Mesenchymal stem cell (in vitro differentiated cells and primary cell): ENCODE results near the gene METTL3.

Source experiments
- DNase-seq: peaks from one replicate; pipeline ENCODE4 v3.0.0-alpha.2; 2013
- H2AFZ ChIP-seq: one replicate; pipeline ENCODE4 v1.6.1; 2013; ENCODE audit warnings: low read depth, mild to moderate bottlenecking, control low read depth, inconsistent platforms, low read length, moderate library complexity
- H2AK5ac ChIP-seq: 2 replicates; pipeline ENCODE4 v1.6.1; 2013; ENCODE audit warnings: low read length, moderate library complexity, mild to moderate bottlenecking, inconsistent platforms; ENCODE audit not compliant: severe bottlenecking
- H2BK120ac ChIP-seq: one replicate; pipeline ENCODE4 v1.6.1; 2013; ENCODE audit warnings: low read depth, mild to moderate bottlenecking, inconsistent platforms, low read length, moderate library complexity
- H2BK12ac ChIP-seq, 2 experiments: one replicate each; pipeline ENCODE4 v1.6.1; 2013; ENCODE audit warnings: inconsistent platforms in 2 of 2, low read length in 2 of 2, mild to moderate bottlenecking in 2 of 2, moderate library complexity in 2 of 2, control low read depth in 1 of 2
- H2BK15ac ChIP-seq: one replicate; pipeline ENCODE4 v1.6.1; 2013; ENCODE audit warnings: mild to moderate bottlenecking, low read depth, inconsistent platforms; ENCODE audit not compliant: poor library complexity, severe bottlenecking
- H2BK5ac ChIP-seq: 2 replicates; pipeline ENCODE4 v1.6.1; 2013; ENCODE audit warnings: low read depth, mild to moderate bottlenecking, low read length, control low read depth, inconsistent platforms; ENCODE audit not compliant: poor library complexity, severe bottlenecking
- H3K14ac ChIP-seq, 2 experiments: one replicate each; pipeline ENCODE4 v1.6.1; 2013; ENCODE audit warnings: inconsistent platforms in 2 of 2, low read length in 2 of 2, control low read depth in 1 of 2, mild to moderate bottlenecking in 1 of 2, moderate library complexity in 1 of 2
- H3K18ac ChIP-seq, 2 experiments: one replicate each; pipeline ENCODE4 v1.6.1; 2013; ENCODE audit warnings: inconsistent platforms in 2 of 2, low read length in 2 of 2, control low read depth in 1 of 2, low read depth in 1 of 2, mild to moderate bottlenecking in 1 of 2
- H3K23ac ChIP-seq, 2 experiments: one replicate each; pipeline ENCODE4 v1.6.1; 2013; ENCODE audit warnings: inconsistent platforms in 2 of 2, low read length in 2 of 2, mild to moderate bottlenecking in 2 of 2, moderate library complexity in 2 of 2, control low read depth in 1 of 2
- H3K27ac ChIP-seq: 2 replicates; pipeline ENCODE4 v1.5.1; 2013; ENCODE audit warnings: mild to moderate bottlenecking, moderate library complexity, low read length, control low read depth, inconsistent platforms; ENCODE audit not compliant: poor library complexity, severe bottlenecking
- H3K27me3 ChIP-seq, 2 experiments: 2 replicates each; pipeline versions ENCODE4 v1.6.1 to v1.7.0; 2013; ENCODE audit warnings: low read length in 2 of 2, mild to moderate bottlenecking in 2 of 2, moderate library complexity in 2 of 2, control low read depth in 1 of 2, inconsistent platforms in 1 of 2; ENCODE audit not compliant: control insufficient read depth in 1 of 2, insufficient read depth in 1 of 2
- H3K36me3 ChIP-seq, 2 experiments: 2 replicates each; pipeline versions ENCODE4 v1.6.1 to v1.7.0; 2013; ENCODE audit warnings: low read length in 2 of 2, control low read depth in 1 of 2, inconsistent platforms in 1 of 2, low read depth in 1 of 2, mild to moderate bottlenecking in 1 of 2; ENCODE audit not compliant: insufficient read depth in 2 of 2, control insufficient read depth in 1 of 2
- H3K4ac ChIP-seq, 2 experiments: one replicate each; pipeline ENCODE4 v1.6.1; 2013; ENCODE audit warnings: inconsistent platforms in 2 of 2, low read length in 2 of 2, mild to moderate bottlenecking in 2 of 2, moderate library complexity in 2 of 2, control low read depth in 1 of 2, low read depth in 1 of 2
- H3K4me1 ChIP-seq: 2 replicates; pipeline ENCODE4 v1.6.1; 2013; ENCODE audit warnings: low read depth, low read length, control low read depth; ENCODE audit not compliant: control insufficient read depth, insufficient read depth
- H3K4me2 ChIP-seq: 2 replicates; pipeline ENCODE4 v1.6.1; 2013; ENCODE audit warnings: low read length, mild to moderate bottlenecking, inconsistent platforms; ENCODE audit not compliant: poor library complexity, severe bottlenecking
- H3K4me3 ChIP-seq, 2 experiments: 2 replicates each; pipeline versions ENCODE4 v1.5.1 to v1.7.0; 2013; ENCODE audit warnings: low read length in 2 of 2, mild to moderate bottlenecking in 2 of 2, control low read depth in 1 of 2, low read depth in 1 of 2; ENCODE audit not compliant: insufficient read depth in 1 of 2
- H3K79me1 ChIP-seq: replicated peaks from 2 replicates; pipeline ENCODE4 v1.6.1; 2013; ENCODE audit warnings: mild to moderate bottlenecking, control low read depth, low read length, inconsistent platforms; ENCODE audit not compliant: poor library complexity, severe bottlenecking
- H3K9ac ChIP-seq: 2 replicates; pipeline ENCODE4 v1.7.0; 2013; ENCODE audit warnings: mild to moderate bottlenecking, low read length, moderate library complexity
- H3K9me3 ChIP-seq: 2 replicates; pipeline ENCODE4 v1.7.0; 2013; ENCODE audit warnings: mild to moderate bottlenecking, low read length; ENCODE audit not compliant: control insufficient read depth
- H4K8ac ChIP-seq: one replicate; pipeline ENCODE4 v1.6.1; 2013; ENCODE audit warnings: inconsistent platforms, mild to moderate bottlenecking, low read length, moderate library complexity
- H4K91ac ChIP-seq: one replicate; pipeline ENCODE4 v1.6.1; 2013; ENCODE audit warnings: mild to moderate bottlenecking, low read length, inconsistent platforms
- WGBS: methylation state at CpG from one replicate; pipeline ENCODE4 v1.1.7; 2013; ENCODE audit warnings: mixed read lengths; 5-methylcytosine and 5-hydroxymethylcytosine counted together

The METTL3 gene

GRCh38 chr14:21503376-21503775, 7.8 kb downstream of the METTL3 start:
- Histone ChIP-seq H3K27ac (no peak overlapping the region), H3K18ac (no peak overlapping the region), H3K27me3 (no peaks in the 10 kb centered on the region), H3K4me1 (peaks cover 2% of the 10 kb centered on the region), H3K23ac (no peak overlapping the region), H4K8ac (peak overlapping the region; percentile 13), H2AFZ (no peak overlapping the region), H3K4ac (no peak overlapping the region), H2BK12ac (no peak overlapping the region), H3K36me3 (peaks cover 24 to 71% of the 10 kb centered on the region in 2 experiments), H2BK15ac (no peak overlapping the region), H3K9me3 (no peaks in the 10 kb centered on the region), H3K9ac (no peak overlapping the region), H2BK5ac (no peak overlapping the region), H2BK120ac (no peak overlapping the region), H3K14ac (no peak overlapping the region), H3K4me2 (no peak overlapping the region), H3K79me1 (peaks cover 19% of the 10 kb centered on the region), H4K91ac (no peak overlapping the region), H2AK5ac (no peak overlapping the region), H3K4me3 (no peak overlapping the region)
- no peak for DNase-seq
- WGBS: 93% methylated on average over 3 of the region's 4 CpGs

- Histone ChIP-seq H2AK5ac (no peak overlapping the region), H3K79me1 (peaks cover 16% of the 10 kb centered on the region), H3K4me2 (no peak overlapping the region), H3K14ac (no peak overlapping the region), H2AFZ (no peak overlapping the region), H3K27ac (no peak overlapping the region), H4K8ac (no peak overlapping the region), H3K9ac (no peak overlapping the region), H2BK120ac (no peak overlapping the region), H3K4me3 (no peak overlapping the region), H2BK12ac (peak overlapping the region in 1 of 2 experiments; percentile 54), H4K91ac (no peak overlapping the region), H3K36me3 (peaks cover 18 to 77% of the 10 kb centered on the region in 2 experiments), H3K18ac (no peak overlapping the region), H3K27me3 (no peaks in the 10 kb centered on the region), H2BK15ac (no peak overlapping the region), H3K23ac (no peak overlapping the region), H3K9me3 (no peaks in the 10 kb centered on the region), H3K4me1 (peaks cover 2% of the 10 kb centered on the region), H2BK5ac (no peak overlapping the region), H3K4ac (no peak overlapping the region)
- DNase-seq: no peak
- WGBS: 98% methylated on average over 5 of the region's 5 CpGs
Measured at GRCh38 chr14:21501568-21501967, 9.6 kb downstream of the METTL3 start.

- Histone ChIP-seq H3K14ac (no peak overlapping the region), H3K9ac (peak overlapping the region; percentile 56), H3K4ac (no peak overlapping the region), H2BK15ac (no peak overlapping the region), H3K23ac (no peak overlapping the region), H3K4me3 (no peak overlapping the region), H2AK5ac (no peak overlapping the region), H3K4me1 (peaks cover 4% of the 10 kb centered on the region), H3K36me3 (peaks cover 26 to 94% of the 10 kb centered on the region in 2 experiments), H2AFZ (no peak overlapping the region), H3K27me3 (no peaks in the 10 kb centered on the region), H4K8ac (no peak overlapping the region), H2BK5ac (no peak overlapping the region), H2BK120ac (no peak overlapping the region), H3K18ac (no peak overlapping the region), H3K79me1 (peaks cover 18% of the 10 kb centered on the region), H3K27ac (peak overlapping the region; percentile 38), H4K91ac (no peak overlapping the region), H3K9me3 (no peaks in the 10 kb centered on the region), H2BK12ac (no peak overlapping the region), H3K4me2 (no peak overlapping the region)
- 93% methylated on average over 4 of the region's 5 CpGs for WGBS
- peak; percentile 66 for DNase-seq
Measured at GRCh38 chr14:21498540-21499526, 12.3 kb downstream of the METTL3 start.

- Histone ChIP-seq H4K8ac (no peak overlapping the region), H2BK12ac (no peak overlapping the region), H3K4me2 (no peak overlapping the region), H3K36me3 (peaks cover 30 to 89% of the 10 kb centered on the region in 2 experiments), H3K18ac (no peak overlapping the region), H2BK120ac (no peak overlapping the region), H3K27me3 (no peaks in the 10 kb centered on the region), H3K9me3 (no peaks in the 10 kb centered on the region), H3K27ac (no peak overlapping the region), H2AK5ac (no peak overlapping the region), H3K4me1 (peaks cover 4% of the 10 kb centered on the region), H3K79me1 (peaks cover 8% of the 10 kb centered on the region), H3K4me3 (no peak overlapping the region), H4K91ac (no peak overlapping the region), H2BK5ac (no peak overlapping the region), H3K23ac (no peak overlapping the region), H3K9ac (no peak overlapping the region), H2BK15ac (no peak overlapping the region), H2AFZ (no peak overlapping the region), H3K4ac (no peak overlapping the region), H3K14ac (no peak overlapping the region)
- DNase-seq: no peak
- WGBS: 100% methylated on average over 2 of the region's 2 CpGs
Measured at GRCh38 chr14:21496453-21496852, 14.7 kb downstream of the METTL3 start.
